CD4-positive, alpha-beta T cell treated with Interleukin-10 for 1 hour (primary cell): ENCODE results near the gene RPS6KL1.

Experiments used
- DNase-seq: peaks from one replicate; pipeline ENCODE4 v3.0.0-alpha.2; 2020

RPS6KL1 gene

GRCh38 chr14:74881431-74882102, 41.5 kb downstream of the RPS6KL1 start, which contains the start of gene DLST:
TSS of gene DLST (plus strand) at chr14:74881916. CDS start at chr14:74881954, 38 bp downstream.
- DNase-seq: peak; percentile 89

- no peak for DNase-seq
These were observed 43.5 kb downstream of the RPS6KL1 start for GRCh38 chr14:74879427-74880182.

- peak; percentile 21 for DNase-seq
These were observed 46.8 kb downstream of the RPS6KL1 start, which contains the start of gene PROX2 for GRCh38 chr14:74875941-74876913. TSS of gene PROX2 (minus strand) at chr14:74876145. CDS start at chr14:74863834, 12,311 bp downstream.

GRCh38 chr14:74875204-74875603, 47.9 kb downstream of the RPS6KL1 start:
- DNase-seq: no peak

- no peak for DNase-seq
These were observed 51.2 kb downstream of the RPS6KL1 start for GRCh38 chr14:74871819-74872218.

GRCh38 chr14:74868739-74869138, 54.3 kb downstream of the RPS6KL1 start:
- no peak for DNase-seq

GRCh38 chr14:74867673-74868072, 55.4 kb downstream of the RPS6KL1 start:
- peak; percentile 45 for DNase-seq

- DNase-seq: no peak
These were observed 56.2 kb downstream of the RPS6KL1 start for GRCh38 chr14:74866708-74867389.

- DNase-seq: no peak
These were observed 57.9 kb downstream of the RPS6KL1 start for GRCh38 chr14:74865156-74865555.

- no peak for DNase-seq
These were observed 58.9 kb downstream of the RPS6KL1 start for GRCh38 chr14:74864198-74864597.

- no peak for DNase-seq
These were observed 59.8 kb downstream of the RPS6KL1 start for GRCh38 chr14:74863274-74863673.

- no peak for DNase-seq
These were observed 61.3 kb downstream of the RPS6KL1 start for GRCh38 chr14:74861734-74862090.

GRCh38 chr14:74860899-74861733, 61.9 kb downstream of the RPS6KL1 start:
- DNase-seq: peak; percentile 90

- DNase-seq: no peak
These were observed 63.1 kb downstream of the RPS6KL1 start for GRCh38 chr14:74859757-74860552.

GRCh38 chr14:74858022-74858421, 65.0 kb downstream of the RPS6KL1 start:
- no peak for DNase-seq

- DNase-seq: no peak
These were observed 66.7 kb downstream of the RPS6KL1 start for GRCh38 chr14:74856366-74856765.

GRCh38 chr14:74855945-74856344, 67.1 kb downstream of the RPS6KL1 start:
- DNase-seq: no peak

- DNase-seq: no peak
These were observed 68.0 kb downstream of the RPS6KL1 start for GRCh38 chr14:74855021-74855420.
